Measurements from ENCODE around the gene CD28.

DNA sequence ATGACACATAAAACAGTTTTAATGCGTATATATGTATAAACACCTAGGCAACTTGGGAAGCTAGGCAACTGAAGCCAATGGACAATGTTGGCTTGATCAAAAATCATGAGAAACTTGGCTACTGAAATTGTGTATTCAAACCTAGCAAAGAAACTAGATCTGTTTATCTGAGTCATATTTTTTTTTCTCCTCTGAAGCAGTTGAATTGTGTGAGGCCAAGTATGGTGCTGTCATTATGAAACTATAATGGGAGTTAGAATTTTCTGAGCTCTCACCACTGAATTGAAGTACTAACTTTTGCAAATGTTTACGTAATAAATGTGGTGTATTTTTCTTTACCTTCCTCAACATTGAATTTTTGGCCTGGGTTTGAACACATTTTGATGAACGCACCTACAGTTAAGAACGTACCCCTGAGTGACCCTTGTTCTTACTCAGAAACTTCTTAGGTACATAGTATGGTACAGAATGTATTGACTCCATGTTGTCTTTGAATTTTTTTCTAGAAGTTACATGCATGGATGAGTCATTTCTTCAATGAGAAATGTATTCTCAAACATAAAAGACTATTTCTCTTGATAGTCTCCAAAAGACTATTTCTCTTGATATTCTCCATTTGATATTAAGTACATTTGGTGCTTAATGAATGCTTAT is 23.8 kb downstream of the CD28 start:
- TF ChIP-seq CTCF (IDR thresholded peaks at IDR 0.05) (no peak), POLR2A (IDR thresholded peaks at IDR 0.05) (no peak)

Measured in prostate gland (tissue), 2 donors.